HEK293 (cell line): ENCODE results near the gene C1orf35.

Source experiments
- CTCF ChIA-PET: fragments of 350-600 bp; formaldehyde crosslinking; extraction: SDS; loops from one replicate; lab custom pipeline; 2021; ENCODE audit warnings: antibody characterized with exemption; lab: Yijun Ruan, JAX
- POLR2A ChIA-PET: fragments of 300-600 bp; formaldehyde crosslinking; extraction: SDS; loops from one replicate; lab custom pipeline; 2020; ENCODE audit warnings: antibody characterized with exemption, inconsistent platforms; lab: Yijun Ruan, JAX
- H3K27ac ChIP-seq: fragments of 200-500 bp; sonication (Bioruptor generic); 2 replicates; pipeline ENCODE4 v1.5.1; 2014; ENCODE audit warnings: low read depth, low read length, control low read depth, inconsistent platforms; ENCODE audit errors: extremely low read depth
- H3K36me3 ChIP-seq, 2 experiments: fragments of 200-500 bp in 1 of 2; sonication (Bioruptor generic) in 1 of 2; 1 replicate in 1 of 2; 2 replicates in 1 of 2; pipeline ENCODE4 v1.5.1; 2014 to 2017; ENCODE audit warnings: inconsistent platforms in 2 of 2, low read length in 2 of 2; ENCODE audit not compliant: control insufficient read depth in 2 of 2, insufficient read depth in 1 of 2
- H3K4me1 ChIP-seq: fragments of 200-500 bp; sonication (Bioruptor generic); 2 replicates; pipeline ENCODE4 v1.5.1; 2014; ENCODE audit warnings: mild to moderate bottlenecking, low read length, inconsistent platforms; ENCODE audit not compliant: control insufficient read depth, insufficient read depth
- H3K4me3 ChIP-seq: 2 replicates; pipeline ENCODE4 v1.5.1; 2011; ENCODE audit warnings: low read depth, mild to moderate bottlenecking, control low read depth, low read length, moderate library complexity
- H3K9me3 ChIP-seq: fragments of 200-500 bp; sonication (Bioruptor generic); 2 replicates; pipeline ENCODE4 v1.5.1; 2014; ENCODE audit warnings: low read depth, low read length, inconsistent platforms; ENCODE audit not compliant: control insufficient read depth, insufficient read depth
- EGR2 ChIP-seq: fragments of 450-650 bp; formaldehyde crosslinking; IDR thresholded peaks from 2 replicates; pipeline ENCODE4 v1.5.1; 2016; ENCODE audit warnings: low read depth, missing biosample characterization, missing genetic modification characterization
- GLIS1 ChIP-seq: fragments of 450-650 bp; formaldehyde crosslinking; IDR thresholded peaks from 2 replicates; pipeline ENCODE4 v1.5.1; 2016; ENCODE audit warnings: missing biosample characterization, missing genetic modification characterization
- HOXC10 ChIP-seq: sonication (generic); formaldehyde crosslinking; IDR thresholded peaks from 2 replicates; pipeline ENCODE4 v1.8.1; 2023; ENCODE audit warnings: mild to moderate bottlenecking, missing genetic modification reagents
- IKZF3 ChIP-seq: fragments of 450-650 bp; IDR thresholded peaks from 2 replicates; pipeline ENCODE4 v1.5.0; 2018; ENCODE audit warnings: missing biosample characterization, mild to moderate bottlenecking, missing genetic modification characterization, moderate library complexity
- KLF8 ChIP-seq: fragments of 450-650 bp; formaldehyde crosslinking; IDR thresholded peaks from 2 replicates; pipeline ENCODE4 v1.5.1; 2016; ENCODE audit warnings: missing biosample characterization, missing genetic modification characterization
- SCRT2 ChIP-seq: fragments of 450-650 bp; formaldehyde crosslinking; IDR thresholded peaks from 2 replicates; pipeline ENCODE4 v1.5.1; 2016; ENCODE audit warnings: missing biosample characterization, missing genetic modification characterization
- WT1 ChIP-seq: fragments of 450-650 bp; formaldehyde crosslinking; IDR thresholded peaks from 2 replicates; pipeline ENCODE4 v1.5.1; 2016; ENCODE audit warnings: missing biosample characterization, missing genetic modification characterization
- ZBTB21 ChIP-seq: fragments of 450-650 bp; formaldehyde crosslinking; IDR thresholded peaks from 2 replicates; pipeline ENCODE4 v1.5.1; 2017; ENCODE audit warnings: missing biosample characterization, missing genetic modification characterization
- ZEB2 ChIP-seq: fragments of 450-650 bp; formaldehyde crosslinking; IDR thresholded peaks from 2 replicates; pipeline ENCODE4 v1.5.1; 2016; ENCODE audit warnings: missing biosample characterization, missing genetic modification characterization
- ZFHX2 ChIP-seq: fragments of 450-650 bp; formaldehyde crosslinking; conservative IDR thresholded peaks from 2 replicates; pipeline ENCODE4 v1.5.1; 2016; ENCODE audit warnings: missing biosample characterization, missing genetic modification characterization
- ZNF114 ChIP-seq: fragments of 450-650 bp; formaldehyde crosslinking; IDR thresholded peaks from 2 replicates; pipeline ENCODE4 v1.5.0; 2017; ENCODE audit warnings: missing biosample characterization, missing genetic modification characterization
- ZNF16 ChIP-seq: fragments of 450-650 bp; formaldehyde crosslinking; IDR thresholded peaks from 2 replicates; pipeline ENCODE4 v1.5.1; 2016; ENCODE audit warnings: low read depth, missing biosample characterization, missing genetic modification characterization
- ZNF174 ChIP-seq: fragments of 450-650 bp; formaldehyde crosslinking; IDR thresholded peaks from 2 replicates; pipeline ENCODE4 v1.5.0; 2017; ENCODE audit warnings: missing biosample characterization, mild to moderate bottlenecking, missing genetic modification characterization
- ZNF2 ChIP-seq: fragments of 450-650 bp; formaldehyde crosslinking; IDR thresholded peaks from 2 replicates; pipeline ENCODE4 v1.5.1; 2016; ENCODE audit warnings: missing biosample characterization, missing genetic modification characterization
- ZNF214 ChIP-seq: fragments of 450-650 bp; formaldehyde crosslinking; IDR thresholded peaks from 2 replicates; pipeline ENCODE4 v1.5.1; 2017; ENCODE audit warnings: missing biosample characterization, mild to moderate bottlenecking, missing genetic modification characterization, borderline replicate concordance
- ZNF223 ChIP-seq: fragments of 450-650 bp; formaldehyde crosslinking; IDR thresholded peaks from 2 replicates; pipeline ENCODE4 v1.5.1; 2016; ENCODE audit warnings: missing biosample characterization, missing genetic modification characterization
- ZNF354C ChIP-seq: fragments of 450-650 bp; formaldehyde crosslinking; IDR thresholded peaks from 2 replicates; pipeline ENCODE4 v1.5.1; 2016; ENCODE audit warnings: missing biosample characterization, missing genetic modification characterization, low read depth, borderline replicate concordance
- ZNF391 ChIP-seq: fragments of 450-650 bp; formaldehyde crosslinking; IDR thresholded peaks from 2 replicates; pipeline ENCODE4 v1.5.1; 2016; ENCODE audit warnings: low read depth, missing biosample characterization, missing genetic modification characterization, borderline replicate concordance
- ZNF558 ChIP-seq: fragments of 450-650 bp; formaldehyde crosslinking; IDR thresholded peaks from 2 replicates; pipeline ENCODE4 v1.5.1; 2016; ENCODE audit warnings: missing biosample characterization, missing genetic modification characterization
- ZNF660 ChIP-seq: fragments of 450-650 bp; IDR thresholded peaks from 2 replicates; pipeline ENCODE4 v1.5.1; 2018; ENCODE audit warnings: missing biosample characterization, mild to moderate bottlenecking, missing genetic modification characterization
- ZNF707 ChIP-seq: fragments of 450-650 bp; formaldehyde crosslinking; IDR thresholded peaks from 2 replicates; pipeline ENCODE4 v1.5.1; 2016; ENCODE audit warnings: missing biosample characterization, missing genetic modification characterization
- ZNF791 ChIP-seq: fragments of 450-650 bp; formaldehyde crosslinking; IDR thresholded peaks from 2 replicates; pipeline ENCODE4 v1.5.1; 2016; ENCODE audit warnings: missing biosample characterization, missing genetic modification characterization
- TF ChIP-seq, protein P1 (sequence below): fragments of 450-650 bp; formaldehyde crosslinking; IDR thresholded peaks from 2 replicates; pipeline ENCODE4 v1.5.1; 2017; ENCODE audit warnings: missing biosample characterization, missing genetic modification characterization
- TF ChIP-seq, protein P2 (sequence below): fragments of 450-650 bp; formaldehyde crosslinking; IDR thresholded peaks from 2 replicates; pipeline ENCODE4 v1.5.0; 2017; ENCODE audit warnings: missing biosample characterization, missing genetic modification characterization, borderline replicate concordance
- TF ChIP-seq, protein P3 (sequence below): fragments of 450-650 bp; formaldehyde crosslinking; IDR thresholded peaks from 2 replicates; pipeline ENCODE4 v1.5.1; 2016; ENCODE audit warnings: missing biosample characterization, missing genetic modification characterization
- TF ChIP-seq, protein P4 (sequence below): fragments of 450-650 bp; formaldehyde crosslinking; IDR thresholded peaks from 2 replicates; pipeline ENCODE4 v1.5.1; 2016; ENCODE audit warnings: missing biosample characterization, missing genetic modification characterization
- TF ChIP-seq, protein P5 (sequence below): fragments of 450-650 bp; formaldehyde crosslinking; IDR thresholded peaks from 2 replicates; pipeline ENCODE4 v1.5.1; 2016; ENCODE audit warnings: missing biosample characterization, missing genetic modification characterization, low read depth

The C1orf35 gene

DNA sequence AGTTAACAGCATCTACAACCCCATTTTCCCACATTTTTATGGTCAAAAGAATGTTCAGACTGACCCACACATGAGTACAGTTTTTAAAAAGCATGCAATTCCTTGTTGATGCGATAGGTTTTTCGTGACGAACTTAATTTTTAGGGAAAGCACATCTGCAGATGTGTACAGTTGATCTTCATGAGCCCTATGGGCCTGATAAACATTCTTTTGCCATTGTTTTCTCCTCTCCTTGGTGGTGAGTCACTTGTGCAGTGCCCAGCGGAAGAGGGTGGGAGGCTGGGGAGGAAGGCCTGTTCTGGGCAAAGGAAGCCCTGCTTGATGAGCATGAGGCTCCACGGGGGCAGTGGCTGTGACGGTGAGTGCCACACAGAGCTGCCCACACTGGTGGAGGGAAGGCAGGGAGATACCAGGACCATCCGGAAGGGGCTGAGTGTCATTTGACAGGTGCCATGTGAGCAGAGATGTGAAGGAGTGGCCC, 15.3 kb downstream of the C1orf35 start (continued):
- TF ChIP-seq, protein P1, sequence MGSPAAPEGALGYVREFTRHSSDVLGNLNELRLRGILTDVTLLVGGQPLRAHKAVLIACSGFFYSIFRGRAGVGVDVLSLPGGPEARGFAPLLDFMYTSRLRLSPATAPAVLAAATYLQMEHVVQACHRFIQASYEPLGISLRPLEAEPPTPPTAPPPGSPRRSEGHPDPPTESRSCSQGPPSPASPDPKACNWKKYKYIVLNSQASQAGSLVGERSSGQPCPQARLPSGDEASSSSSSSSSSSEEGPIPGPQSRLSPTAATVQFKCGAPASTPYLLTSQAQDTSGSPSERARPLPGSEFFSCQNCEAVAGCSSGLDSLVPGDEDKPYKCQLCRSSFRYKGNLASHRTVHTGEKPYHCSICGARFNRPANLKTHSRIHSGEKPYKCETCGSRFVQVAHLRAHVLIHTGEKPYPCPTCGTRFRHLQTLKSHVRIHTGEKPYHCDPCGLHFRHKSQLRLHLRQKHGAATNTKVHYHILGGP (tag by site-specific recombination) = no peak
- no peak for TF ChIP-seq ZNF707

DNA sequence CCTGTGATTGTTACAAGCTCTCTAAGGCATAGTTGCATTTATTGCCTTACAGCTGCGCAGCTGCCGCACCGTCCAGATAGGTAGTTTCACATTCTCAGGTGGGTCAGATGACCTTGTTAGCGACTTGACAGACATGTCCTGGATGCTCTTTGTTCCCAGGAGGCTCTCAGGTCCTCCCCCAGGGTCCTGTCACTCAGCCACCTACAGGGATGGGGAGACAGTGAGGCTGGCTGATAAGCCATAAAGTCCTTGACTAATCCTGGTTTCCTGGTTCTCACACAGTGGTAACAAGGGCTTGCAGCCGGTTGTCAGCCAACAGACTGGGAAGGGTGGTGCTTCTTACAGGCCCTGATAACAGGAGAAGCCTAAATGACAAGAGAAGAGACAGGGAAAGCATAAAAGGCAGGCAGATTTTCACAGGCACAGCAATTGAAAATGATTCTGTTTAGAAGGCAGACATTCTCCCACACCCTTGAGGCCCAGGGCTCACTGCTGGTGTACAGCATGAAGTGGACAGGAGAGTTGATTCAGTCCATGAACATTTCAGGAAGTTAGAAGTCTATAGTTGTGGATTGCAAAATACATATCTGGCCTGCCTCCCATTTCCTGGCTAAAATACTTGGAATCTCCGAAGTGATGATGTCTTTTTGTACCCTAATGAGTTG, 17.7 kb downstream of the C1orf35 start:
- POLR2A ChIA-PET = no interaction called here
- peaks cover 45% of the 10 kb centered on the region for H3K4me1 ChIP-seq
- no peak overlapping the region; the same call in 1 of the 2 replicates for H3K4me3 ChIP-seq
- H3K27ac ChIP-seq = no peak overlapping the region; the same call in 1 of the 2 replicates
- no peaks in the 10 kb centered on the region for H3K9me3 ChIP-seq
- CTCF ChIA-PET = interaction anchor here (1.4 kb wide), 1 partner anchor 14 kb away, joined by 3 read pairs; no protein-coding TSS in a partner anchor
- peaks cover 0 to 54% of the 10 kb centered on the region in 2 experiments; a peak in 2 of 3 replicates for H3K36me3 ChIP-seq
- TF ChIP-seq GLIS1 (tag by site-specific recombination) (peak; percentile 84), WT1 (tag by site-specific recombination) (no peak), EGR2 (no peak), ZEB2 (tag by site-specific recombination) (0 out of 2 replicates have a peak, but pooled peaks have one; percentile 20), ZNF223 (tag by site-specific recombination) (no peak), ZBTB21 (tag by site-specific recombination) (no peak), HOXC10 (CRISPR knock-in tag) (no peak), IKZF3 (no peak), ZNF660 (tag by site-specific recombination) (no peak), ZNF791 (tag by site-specific recombination) (no peak), SCRT2 (tag by site-specific recombination) (no peak), ZNF16 (tag by site-specific recombination) (no peak), ZFHX2 (tag by site-specific recombination) (0 out of 2 replicates have a peak, but pooled peaks have one; percentile 7), ZNF354C (no peak), KLF8 (tag by site-specific recombination) (no peak), ZNF114 (tag by site-specific recombination) (no peak), ZNF391 (tag by site-specific recombination) (no peak), ZNF2 (tag by site-specific recombination) (no peak), ZNF214 (tag by site-specific recombination) (no peak), ZNF174 (tag by site-specific recombination) (no peak), ZNF558 (tag by site-specific recombination) (no peak)
- TF ChIP-seq, protein P2, sequence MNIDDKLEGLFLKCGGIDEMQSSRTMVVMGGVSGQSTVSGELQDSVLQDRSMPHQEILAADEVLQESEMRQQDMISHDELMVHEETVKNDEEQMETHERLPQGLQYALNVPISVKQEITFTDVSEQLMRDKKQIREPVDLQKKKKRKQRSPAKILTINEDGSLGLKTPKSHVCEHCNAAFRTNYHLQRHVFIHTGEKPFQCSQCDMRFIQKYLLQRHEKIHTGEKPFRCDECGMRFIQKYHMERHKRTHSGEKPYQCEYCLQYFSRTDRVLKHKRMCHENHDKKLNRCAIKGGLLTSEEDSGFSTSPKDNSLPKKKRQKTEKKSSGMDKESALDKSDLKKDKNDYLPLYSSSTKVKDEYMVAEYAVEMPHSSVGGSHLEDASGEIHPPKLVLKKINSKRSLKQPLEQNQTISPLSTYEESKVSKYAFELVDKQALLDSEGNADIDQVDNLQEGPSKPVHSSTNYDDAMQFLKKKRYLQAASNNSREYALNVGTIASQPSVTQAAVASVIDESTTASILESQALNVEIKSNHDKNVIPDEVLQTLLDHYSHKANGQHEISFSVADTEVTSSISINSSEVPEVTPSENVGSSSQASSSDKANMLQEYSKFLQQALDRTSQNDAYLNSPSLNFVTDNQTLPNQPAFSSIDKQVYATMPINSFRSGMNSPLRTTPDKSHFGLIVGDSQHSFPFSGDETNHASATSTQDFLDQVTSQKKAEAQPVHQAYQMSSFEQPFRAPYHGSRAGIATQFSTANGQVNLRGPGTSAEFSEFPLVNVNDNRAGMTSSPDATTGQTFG = no peak
- TF ChIP-seq, protein P3, sequence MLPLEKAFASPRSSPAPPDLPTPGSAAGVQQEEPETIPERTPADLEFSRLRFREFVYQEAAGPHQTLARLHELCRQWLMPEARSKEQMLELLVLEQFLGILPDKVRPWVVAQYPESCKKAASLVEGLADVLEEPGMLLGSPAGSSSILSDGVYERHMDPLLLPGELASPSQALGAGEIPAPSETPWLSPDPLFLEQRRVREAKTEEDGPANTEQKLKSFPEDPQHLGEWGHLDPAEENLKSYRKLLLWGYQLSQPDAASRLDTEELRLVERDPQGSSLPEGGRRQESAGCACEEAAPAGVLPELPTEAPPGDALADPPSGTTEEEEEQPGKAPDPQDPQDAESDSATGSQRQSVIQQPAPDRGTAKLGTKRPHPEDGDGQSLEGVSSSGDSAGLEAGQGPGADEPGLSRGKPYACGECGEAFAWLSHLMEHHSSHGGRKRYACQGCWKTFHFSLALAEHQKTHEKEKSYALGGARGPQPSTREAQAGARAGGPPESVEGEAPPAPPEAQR = no peak
- TF ChIP-seq, protein P4, sequence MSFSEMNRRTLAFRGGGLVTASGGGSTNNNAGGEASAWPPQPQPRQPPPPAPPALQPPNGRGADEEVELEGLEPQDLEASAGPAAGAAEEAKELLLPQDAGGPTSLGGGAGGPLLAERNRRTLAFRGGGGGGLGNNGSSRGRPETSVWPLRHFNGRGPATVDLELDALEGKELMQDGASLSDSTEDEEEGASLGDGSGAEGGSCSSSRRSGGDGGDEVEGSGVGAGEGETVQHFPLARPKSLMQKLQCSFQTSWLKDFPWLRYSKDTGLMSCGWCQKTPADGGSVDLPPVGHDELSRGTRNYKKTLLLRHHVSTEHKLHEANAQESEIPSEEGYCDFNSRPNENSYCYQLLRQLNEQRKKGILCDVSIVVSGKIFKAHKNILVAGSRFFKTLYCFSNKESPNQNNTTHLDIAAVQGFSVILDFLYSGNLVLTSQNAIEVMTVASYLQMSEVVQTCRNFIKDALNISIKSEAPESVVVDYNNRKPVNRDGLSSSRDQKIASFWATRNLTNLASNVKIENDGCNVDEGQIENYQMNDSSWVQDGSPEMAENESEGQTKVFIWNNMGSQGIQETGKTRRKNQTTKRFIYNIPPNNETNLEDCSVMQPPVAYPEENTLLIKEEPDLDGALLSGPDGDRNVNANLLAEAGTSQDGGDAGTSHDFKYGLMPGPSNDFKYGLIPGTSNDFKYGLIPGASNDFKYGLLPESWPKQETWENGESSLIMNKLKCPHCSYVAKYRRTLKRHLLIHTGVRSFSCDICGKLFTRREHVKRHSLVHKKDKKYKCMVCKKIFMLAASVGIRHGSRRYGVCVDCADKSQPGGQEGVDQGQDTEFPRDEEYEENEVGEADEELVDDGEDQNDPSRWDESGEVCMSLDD (tag by site-specific recombination) = no peak
- TF ChIP-seq, protein P5, sequence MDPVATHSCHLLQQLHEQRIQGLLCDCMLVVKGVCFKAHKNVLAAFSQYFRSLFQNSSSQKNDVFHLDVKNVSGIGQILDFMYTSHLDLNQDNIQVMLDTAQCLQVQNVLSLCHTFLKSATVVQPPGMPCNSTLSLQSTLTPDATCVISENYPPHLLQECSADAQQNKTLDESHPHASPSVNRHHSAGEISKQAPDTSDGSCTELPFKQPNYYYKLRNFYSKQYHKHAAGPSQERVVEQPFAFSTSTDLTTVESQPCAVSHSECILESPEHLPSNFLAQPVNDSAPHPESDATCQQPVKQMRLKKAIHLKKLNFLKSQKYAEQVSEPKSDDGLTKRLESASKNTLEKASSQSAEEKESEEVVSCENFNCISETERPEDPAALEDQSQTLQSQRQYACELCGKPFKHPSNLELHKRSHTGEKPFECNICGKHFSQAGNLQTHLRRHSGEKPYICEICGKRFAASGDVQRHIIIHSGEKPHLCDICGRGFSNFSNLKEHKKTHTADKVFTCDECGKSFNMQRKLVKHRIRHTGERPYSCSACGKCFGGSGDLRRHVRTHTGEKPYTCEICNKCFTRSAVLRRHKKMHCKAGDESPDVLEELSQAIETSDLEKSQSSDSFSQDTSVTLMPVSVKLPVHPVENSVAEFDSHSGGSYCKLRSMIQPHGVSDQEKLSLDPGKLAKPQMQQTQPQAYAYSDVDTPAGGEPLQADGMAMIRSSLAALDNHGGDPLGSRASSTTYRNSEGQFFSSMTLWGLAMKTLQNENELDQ (tag by site-specific recombination) = no peak
